Astrocyte of the cerebellum (primary cell): Measurements from ENCODE around the gene ASTN2.

ENCODE experiments used
- DNase-seq: peaks from one replicate; pipeline ENCODE4 v3.0.0-alpha.2; 2011; ENCODE audit warnings: low read depth
- H3K4me3 ChIP-seq: 2 replicates; pipeline ENCODE4 v1.5.1; 2011; ENCODE audit warnings: mild to moderate bottlenecking, low read depth, low read length, moderate library complexity
- CTCF ChIP-seq: IDR thresholded peaks from 2 replicates; pipeline ENCODE4 v1.5.1; 2012; ENCODE audit warnings: low read length, low read depth, moderate library complexity, mild to moderate bottlenecking; ENCODE audit errors: missing control alignments
- in situ Hi-C: cut with HindIII; loops from 2 replicates; pipeline ENCODE4 v1.10.0; 2017; ENCODE audit warnings: low sequenced_read_pairs

The ASTN2 gene

GRCh38 chr9:117412841-117413240 is 2.0 kb downstream of the ASTN2 start:
- TF ChIP-seq CTCF: no peak
- H3K4me3 ChIP-seq: no peak overlapping the region
- in situ Hi-C loops: no loop called here
- no peak for DNase-seq

- no peak overlapping the region for H3K4me3 ChIP-seq
- in situ Hi-C loops: no loop called here
- no peak for TF ChIP-seq CTCF
- no peak for DNase-seq
These were observed 2.7 kb downstream of the ASTN2 start for GRCh38 chr9:117412006-117412715.

GRCh38 chr9:117411547-117411946 is 3.3 kb downstream of the ASTN2 start:
- DNase-seq: peak; percentile 2
- H3K4me3 ChIP-seq: no peak overlapping the region
- peak; percentile 85 for TF ChIP-seq CTCF
- in situ Hi-C loops: no loop called here

GRCh38 chr9:117409321-117409720 is 5.5 kb downstream of the ASTN2 start:
- DNase-seq: no peak
- in situ Hi-C loops: no loop called here
- no peak for TF ChIP-seq CTCF
- no peak overlapping the region for H3K4me3 ChIP-seq

GRCh38 chr9:117407436-117408022 is 7.3 kb downstream of the ASTN2 start:
- TF ChIP-seq CTCF: no peak
- H3K4me3 ChIP-seq: no peak overlapping the region
- in situ Hi-C loops: no loop called here
- no peak for DNase-seq

GRCh38 chr9:117405950-117406705 is 8.7 kb downstream of the ASTN2 start:
- TF ChIP-seq CTCF: no peak
- H3K4me3 ChIP-seq: no peak overlapping the region
- in situ Hi-C loops: no loop called here
- no peak for DNase-seq
